NCI-H1930 (cell line): ENCODE results near the gene PRKCA.
"Not testable (repeated sequence)": the region's sequence is repeated elsewhere in the genome, so short reads cannot be mapped to it uniquely, and the experiment has no call there.

Source experiments
- DNase-seq, 2 experiments: peaks; one replicate each; lab custom pipeline; 2025; lab: John Stamatoyannopoulos, UW

The PRKCA gene

DNA sequence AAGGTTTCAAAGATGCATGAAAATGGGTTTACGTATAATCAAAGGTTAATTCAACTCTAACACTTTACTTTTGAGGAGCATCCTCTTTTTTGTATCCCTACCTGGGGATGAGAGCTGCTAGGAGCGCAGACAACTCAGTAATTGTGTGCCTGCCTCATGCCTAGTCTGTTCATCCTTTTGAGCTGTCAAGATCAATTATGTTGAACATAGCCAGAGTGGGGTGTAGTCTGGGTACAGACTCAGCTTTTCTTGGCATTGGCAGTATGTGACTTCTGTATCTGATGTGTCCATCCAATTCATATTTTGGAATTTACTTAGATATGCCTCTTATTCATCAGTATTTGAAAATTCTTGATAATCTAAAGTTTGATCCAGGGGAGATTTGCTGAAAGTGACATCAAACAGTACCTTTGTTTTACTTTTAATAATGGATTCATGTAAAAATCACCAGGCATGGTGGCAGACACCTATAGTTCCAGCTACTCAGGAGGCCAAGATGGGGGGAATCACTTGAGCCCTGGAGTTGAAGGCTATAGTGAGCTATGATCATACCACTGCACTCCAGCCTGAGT lies 24.1 kb downstream of the PRKCA start:
- DNase-seq = no peak

DNA sequence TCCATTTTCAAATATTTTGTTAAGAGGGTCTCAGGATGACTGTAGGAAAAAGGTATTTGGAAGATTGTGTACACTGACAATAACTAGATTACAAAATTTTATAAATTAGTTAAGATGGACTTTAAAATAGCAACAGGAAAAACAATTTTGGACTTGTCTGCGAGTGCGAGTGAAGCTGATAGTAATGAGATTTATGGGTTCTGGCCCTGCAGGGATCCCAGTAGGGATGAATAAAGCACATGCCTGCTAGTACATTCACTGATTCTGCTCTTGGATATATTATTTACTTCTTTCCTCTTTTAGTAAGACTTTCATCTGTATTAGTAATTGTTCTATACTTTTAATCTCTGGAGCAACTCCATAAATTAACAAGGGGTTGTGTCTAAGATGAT lies 28.2 kb downstream of the PRKCA start:
- no peak for DNase-seq

DNA sequence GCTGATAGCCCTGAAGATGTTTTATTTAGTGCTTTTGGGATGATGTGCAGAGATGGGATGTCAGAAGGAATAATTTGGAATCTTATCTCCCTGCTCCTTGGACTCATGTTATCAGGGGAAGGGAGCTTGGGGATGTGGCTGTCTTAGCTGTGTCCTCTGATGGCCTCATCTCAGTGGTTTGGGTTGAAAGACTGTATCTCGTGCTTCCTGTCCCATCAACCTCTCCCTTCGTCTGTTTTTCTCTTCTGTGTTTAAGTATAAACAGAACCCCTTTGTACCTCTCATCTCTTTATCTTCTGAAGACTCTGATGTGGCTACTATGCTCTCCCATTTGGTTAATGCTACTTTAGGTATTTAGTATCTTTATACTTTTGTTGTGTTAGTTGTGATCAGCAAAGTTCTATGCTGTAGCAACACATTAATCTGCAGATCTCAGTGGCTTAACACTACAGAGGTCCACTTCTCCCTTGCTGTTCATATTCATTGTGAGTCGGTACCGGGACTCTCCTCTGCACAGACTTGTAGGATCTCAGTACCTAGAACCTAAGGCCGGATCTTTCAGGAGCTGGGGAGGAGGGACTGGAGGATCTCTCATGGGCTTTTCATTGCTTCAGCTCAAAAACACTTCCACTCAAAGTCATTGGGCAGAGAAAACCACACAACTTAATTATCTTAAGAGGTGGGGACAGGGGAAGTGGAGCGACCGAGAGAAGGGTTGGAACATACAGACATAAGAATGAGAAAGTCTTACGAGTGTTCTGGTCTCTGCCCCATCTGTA lies 28.8 kb downstream of the PRKCA start:
- DNase-seq = no peak

GRCh38 chr17:66335797-66336196 lies 33.4 kb downstream of the PRKCA start:
- DNase-seq = no peak

DNA sequence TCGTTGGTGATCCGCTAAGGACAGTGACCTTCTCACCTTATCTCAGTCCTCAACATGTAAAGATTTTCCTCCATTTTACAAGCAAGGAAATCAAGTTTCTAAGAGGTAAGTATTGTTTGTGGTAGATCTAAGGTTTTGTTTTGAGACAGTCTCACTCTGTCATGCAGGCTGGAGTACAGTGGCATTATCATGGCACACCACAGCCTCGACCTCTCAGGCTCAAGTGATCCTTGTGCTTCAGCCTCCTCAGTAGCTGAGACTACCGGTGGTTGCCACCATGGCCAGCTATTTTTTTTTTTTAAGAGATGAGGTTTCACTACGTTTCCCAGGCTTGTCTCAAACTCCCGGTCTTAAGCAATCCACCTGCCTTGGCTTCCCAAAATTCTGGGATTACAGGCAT lies 34.9 kb downstream of the PRKCA start:
- no peak for DNase-seq

DNA sequence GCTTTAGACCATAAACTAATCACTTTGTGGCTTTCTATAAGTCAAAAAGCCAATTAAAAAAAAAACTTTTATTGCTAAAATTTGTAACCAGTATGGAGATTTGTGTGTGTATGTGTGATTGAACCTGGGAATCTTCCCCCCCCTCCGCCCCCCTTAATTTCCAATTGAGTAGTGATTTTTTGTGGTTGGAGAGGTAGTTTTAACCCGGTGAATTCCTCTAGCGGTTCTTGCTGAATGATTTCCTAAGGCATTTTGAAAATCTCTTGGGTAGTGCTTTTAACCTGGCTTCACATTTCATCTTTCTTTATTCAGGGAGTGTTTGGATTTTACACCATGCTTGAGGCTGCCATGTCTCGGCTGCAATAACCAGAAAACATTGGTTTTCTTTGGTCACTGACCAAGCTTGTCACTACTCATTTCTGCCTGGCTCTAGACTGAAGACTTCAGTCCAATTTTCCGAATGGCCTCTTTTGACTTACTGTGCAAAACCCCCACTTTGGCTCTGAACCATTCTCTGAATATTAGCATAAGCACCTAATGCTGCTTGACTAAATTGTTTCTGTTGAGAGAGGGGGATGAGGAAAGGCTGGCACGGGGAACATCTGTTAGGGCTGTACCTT lies 35.6 kb downstream of the PRKCA start:
- no peak for DNase-seq

DNA sequence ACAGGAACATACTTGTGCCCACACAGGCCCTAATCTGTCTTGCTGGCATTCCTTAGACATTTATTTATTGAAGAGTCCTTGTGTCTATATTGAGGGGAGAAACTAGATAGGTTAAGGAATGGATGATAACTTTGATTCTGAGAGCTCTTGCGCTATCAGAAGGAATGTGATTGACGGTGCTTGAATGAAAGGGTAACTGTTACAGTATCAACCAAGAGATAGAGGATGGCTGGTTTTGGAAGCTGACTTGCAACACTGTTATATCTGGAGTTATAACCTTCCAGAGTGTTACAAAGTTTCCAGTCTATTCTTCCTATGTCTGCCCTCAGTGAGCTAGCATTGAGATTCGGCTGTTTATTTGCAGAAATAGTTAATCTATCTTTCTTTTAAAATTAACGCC lies 36.5 kb downstream of the PRKCA start:
- no peak for DNase-seq

DNA sequence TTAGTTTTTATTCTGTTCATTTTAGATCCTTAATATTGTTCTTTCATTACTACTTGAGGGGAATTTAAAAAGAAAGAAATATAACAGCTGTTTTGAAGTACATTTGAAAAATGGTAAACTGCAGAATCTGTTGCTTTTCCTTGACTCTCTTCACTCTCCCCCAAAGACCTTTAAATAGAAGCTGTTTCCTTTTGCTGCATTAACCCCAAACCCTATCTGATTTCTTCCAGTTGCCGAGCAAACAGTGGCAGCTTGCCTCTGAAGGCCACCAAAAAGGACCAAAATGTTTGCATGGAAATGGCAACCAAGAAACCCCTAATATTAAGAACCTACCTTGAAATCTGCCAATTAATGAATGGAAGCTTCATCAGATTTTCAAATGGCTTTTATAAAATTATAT lies 37.1 kb downstream of the PRKCA start:
- DNase-seq = no peak

DNA sequence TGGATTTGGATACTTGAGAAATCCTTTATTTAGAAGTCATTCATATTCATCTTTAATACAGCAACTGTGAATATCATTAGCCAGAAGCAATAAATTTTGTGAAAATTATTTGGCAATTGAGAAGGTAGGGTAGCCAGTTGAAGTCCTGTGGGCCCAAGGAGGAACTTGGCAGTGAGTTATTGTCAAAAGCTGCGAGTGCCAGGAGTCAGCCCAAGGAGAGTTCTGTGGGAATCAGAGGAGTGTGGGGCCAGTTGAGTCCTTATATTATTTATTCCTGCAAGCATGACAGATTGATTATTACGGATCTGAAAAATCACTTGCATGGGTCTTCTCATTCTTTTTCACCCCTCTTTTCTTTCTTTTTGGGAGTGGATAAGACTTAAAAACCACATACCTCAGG lies 38.3 kb downstream of the PRKCA start:
- DNase-seq = no peak

- DNase-seq = no peak
Measured at GRCh38 chr17:66341462-66341861, 39.0 kb downstream of the PRKCA start.

DNA sequence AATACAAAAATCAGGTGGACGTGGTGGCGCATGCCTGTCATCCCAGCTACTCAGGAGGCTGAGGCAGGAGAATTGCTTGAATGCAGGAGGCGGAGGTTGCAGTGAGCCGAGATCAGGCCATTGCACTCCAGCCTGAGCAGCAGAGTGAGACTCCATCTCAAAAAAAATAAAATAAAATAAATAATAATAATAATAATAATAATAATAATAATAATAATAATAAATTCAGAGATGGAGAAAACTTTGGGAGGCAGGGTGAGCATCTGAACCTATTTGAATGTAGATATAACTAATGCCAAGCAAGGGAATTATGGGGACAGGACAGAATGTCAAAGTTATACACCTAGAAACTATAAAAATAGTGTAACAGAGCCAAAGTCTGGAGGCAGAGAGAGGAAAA lies 39.9 kb downstream of the PRKCA start:
- DNase-seq = not testable (repeated sequence)

- DNase-seq = no peak
Measured at GRCh38 chr17:66343531-66344078, 41.2 kb downstream of the PRKCA start.

DNA sequence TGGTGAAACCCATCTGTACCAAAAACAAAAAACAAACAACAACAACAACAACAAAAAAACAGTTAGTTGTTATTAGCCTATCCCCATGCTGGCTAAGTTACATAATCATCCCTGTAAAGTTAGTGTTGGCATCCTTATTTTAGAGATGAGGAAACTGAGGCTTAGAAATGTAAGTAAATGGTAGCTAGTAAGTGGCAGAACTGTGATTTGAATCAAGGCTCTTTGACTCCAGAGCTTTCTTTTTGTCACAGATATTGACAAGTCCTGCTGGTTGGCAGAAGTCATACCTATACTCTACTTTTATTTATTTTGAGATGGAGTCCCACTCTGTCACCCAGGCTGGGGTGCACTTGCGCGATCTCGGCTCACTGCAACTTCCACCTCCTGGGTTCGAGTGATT lies 42.1 kb downstream of the PRKCA start:
- DNase-seq = no peak

- DNase-seq = no peak
Measured at GRCh38 chr17:66345264-66345663, 42.9 kb downstream of the PRKCA start.

DNA sequence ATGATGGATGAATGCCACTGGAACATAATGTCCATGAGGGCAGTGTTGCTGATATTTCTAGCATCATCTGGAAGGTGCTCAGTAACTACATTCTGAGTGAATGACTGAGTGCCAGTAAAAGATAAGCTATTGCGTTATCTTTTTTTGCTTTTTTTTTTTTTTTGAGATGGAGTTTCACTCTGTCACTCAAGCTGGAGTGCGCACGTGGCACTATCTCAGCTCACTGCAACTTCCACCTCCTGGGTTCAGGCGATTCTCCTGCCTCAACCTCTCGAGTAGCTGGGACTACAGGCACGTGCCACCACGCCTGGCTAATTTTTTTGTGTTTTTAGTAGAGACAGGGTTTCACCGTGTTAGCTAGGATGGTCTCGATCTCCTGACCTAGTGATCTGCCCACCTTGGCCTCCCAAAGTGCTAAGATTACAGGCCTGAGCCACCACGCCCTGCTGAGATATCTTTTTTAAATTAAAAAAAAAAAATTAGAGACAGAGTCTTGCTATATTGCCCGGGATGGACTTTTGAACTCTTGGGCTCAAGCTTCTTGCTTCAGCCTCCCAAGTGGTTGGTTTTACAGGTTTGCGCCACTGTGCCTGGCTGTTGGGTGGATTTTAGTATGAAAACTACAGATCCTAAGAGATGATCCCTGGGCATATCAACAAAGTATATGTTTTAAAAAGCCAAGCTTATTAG lies 43.7 kb downstream of the PRKCA start:
- DNase-seq = not testable (repeated sequence)

- no peak for DNase-seq
Measured at GRCh38 chr17:66347661-66348514, 45.5 kb downstream of the PRKCA start.

- DNase-seq = peak in 1 of 2 experiments; percentile 22
Measured at GRCh38 chr17:66348584-66349165, 46.3 kb downstream of the PRKCA start.

DNA sequence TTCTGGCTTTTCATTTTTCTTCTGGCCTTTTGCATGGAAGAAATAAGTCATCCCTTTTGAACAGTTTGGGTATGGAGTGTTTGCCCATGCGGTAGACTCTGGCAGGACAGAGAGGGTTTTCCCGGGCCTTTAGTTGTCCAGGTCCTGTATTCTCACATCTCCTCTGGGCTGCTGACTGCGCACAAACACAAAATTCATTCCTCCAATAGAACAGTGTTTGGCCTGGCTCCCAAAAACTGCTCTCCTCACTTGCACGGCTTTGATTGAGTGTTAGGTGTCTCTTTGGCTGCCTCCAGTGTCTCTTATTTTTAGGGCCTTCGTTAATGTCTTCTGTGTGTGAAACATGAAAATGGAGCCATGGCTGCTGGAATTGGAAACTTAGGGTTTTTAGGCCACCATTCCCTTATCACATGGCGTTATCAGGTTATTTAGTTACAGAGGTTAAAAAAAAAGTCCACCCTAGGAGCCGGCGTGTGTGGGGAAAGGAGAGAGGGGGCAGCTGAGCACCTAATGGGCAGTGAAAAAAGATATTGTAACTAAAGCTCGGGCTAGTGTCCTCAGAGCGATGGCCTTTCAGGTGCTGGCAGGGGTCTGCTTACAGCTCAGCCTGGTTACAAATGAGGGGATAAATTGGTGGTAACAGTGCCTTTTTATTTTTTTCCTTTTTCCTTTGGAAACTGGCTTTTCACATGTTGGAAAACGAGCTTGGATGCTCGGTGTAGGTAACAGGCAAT lies 47.3 kb downstream of the PRKCA start:
- DNase-seq = no peak

DNA sequence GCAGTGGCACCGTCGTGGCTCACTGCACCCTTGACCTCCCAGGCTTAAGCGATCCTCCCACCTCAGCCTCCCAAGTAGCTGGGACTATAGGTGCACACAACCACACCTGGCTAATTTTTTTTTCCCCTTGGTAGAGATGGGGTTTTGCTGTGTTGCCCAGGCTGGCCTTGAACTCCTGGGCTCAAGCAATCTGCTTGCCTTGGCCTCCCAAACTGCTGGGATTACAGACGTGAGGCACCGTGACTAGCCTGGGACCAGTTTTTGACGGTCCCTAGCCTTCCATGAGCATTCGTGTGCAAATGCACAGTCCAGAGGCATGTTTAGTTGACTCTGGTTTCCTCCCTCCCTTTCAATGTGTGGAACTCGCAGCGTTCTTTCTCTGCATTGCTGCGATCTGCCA lies 48.2 kb downstream of the PRKCA start:
- DNase-seq = not testable (repeated sequence)

GRCh38 chr17:66351033-66351432 lies 48.6 kb downstream of the PRKCA start:
- DNase-seq = no peak

DNA sequence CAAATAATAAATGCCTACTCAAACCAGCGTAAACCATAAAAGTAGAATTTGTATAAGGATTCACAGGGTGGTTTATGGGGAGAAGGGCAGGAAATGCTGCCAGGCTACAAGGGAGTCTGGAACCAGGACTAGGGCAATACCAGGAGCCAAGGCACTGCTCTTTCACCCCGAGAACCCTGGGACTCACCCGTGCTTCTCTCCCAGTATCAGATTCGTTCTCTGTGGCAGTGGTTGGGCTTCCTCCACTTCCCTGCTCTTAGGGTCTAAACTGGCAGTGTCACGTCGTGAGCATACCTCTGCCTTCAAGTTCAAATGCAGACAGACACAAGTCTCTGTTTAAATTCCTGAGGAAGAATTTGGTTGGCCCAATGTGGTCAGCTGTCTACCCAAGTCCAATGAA lies 49.3 kb downstream of the PRKCA start:
- DNase-seq = no peak
